ENCODE results near the gene UBE2L5. TPM values are rescaled to one million over a fixed set of nuclear protein-coding genes. Genes with fewer than 3 reads are reported as not detected.

UBE2L5 gene
- total and polyA plus RNA-seq, 7 experiments from 2014 or later, result 0.14 TPM; not detected in 6

- no peak overlapping the region for H3K4me3 ChIP-seq (ENCODE audit: low read length)
- POLR2A ChIA-PET, result interaction anchor here (0.8 to 1.0 kb wide), 2 partner anchors 33 to 837 kb away, joined by 3 to 4 read pairs; no protein-coding TSS in a partner anchor
- Mint-ChIP-seq H3K4me3 (peak overlapping the region in 4 of 10 donors; percentile 3 to 74 (median 38)), H3K9me3 (peaks cover 0 to 3% (median 0%) of the 10 kb centered on the region in 11 donors), H3K4me1 (peaks cover 9 to 47% (median 37%) of the 10 kb centered on the region in 7 donors), H3K27ac (peak overlapping the region in 7 of 9 donors; percentile 25 to 91 (median 74)), H3K36me3 (no peaks in the 10 kb centered on the region), H3K27me3 (peaks cover 0 to 9% (median 0%) of the 10 kb centered on the region in 5 donors)
- peaks cover 9 to 14% of the 10 kb centered on the region in 2 donors for H3K4me1 ChIP-seq (ENCODE audit: control insufficient read depth in 2 of 2, insufficient read depth in 2 of 2, low read length in 2 of 2)
- H3K9me3 ChIP-seq (ENCODE audit: control insufficient read depth in 2 of 3, low read length in 3 of 3), result no peaks in the 10 kb centered on the region
- no peaks in the 10 kb centered on the region for H3K27me3 ChIP-seq (ENCODE audit: control insufficient read depth in 2 of 2, insufficient read depth in 2 of 2, low read length in 2 of 2)
- intact Hi-C loops (cut with micrococcal nuclease), result loop anchor here (2.0 to 5.0 kb wide), 5 partner anchors 13 to 393 kb away; partner anchors contain the start of genes HMGB1 (in 1 of the 2) and UBE2L5 (in 1 of the 2)
- H3K27ac ChIP-seq (ENCODE audit: low read depth, low read length), result no peak overlapping the region
- CTCF ChIA-PET, result interaction anchor here (0.6 kb wide), 1 partner anchor 343 kb away, joined by 3 read pairs; no protein-coding TSS in a partner anchor
- no peaks in the 10 kb centered on the region for H3K36me3 ChIP-seq (ENCODE audit: control insufficient read depth in 2 of 3, insufficient read depth in 3 of 3, low read length in 3 of 3)
- ATAC-seq (no peak), DNase-seq (no peak)
These were observed 12.2 kb upstream of the UBE2L5 start for GRCh38 chr13:30409886-30410704.

GRCh38 chr13:30410705-30411125 is 11.6 kb upstream of the UBE2L5 start:
- CTCF ChIA-PET, result interaction anchor here (0.8 kb wide), 1 partner anchor 279 kb away, joined by 5 read pairs; no protein-coding TSS in a partner anchor
- POLR2A ChIA-PET, result no interaction called here

DNA sequence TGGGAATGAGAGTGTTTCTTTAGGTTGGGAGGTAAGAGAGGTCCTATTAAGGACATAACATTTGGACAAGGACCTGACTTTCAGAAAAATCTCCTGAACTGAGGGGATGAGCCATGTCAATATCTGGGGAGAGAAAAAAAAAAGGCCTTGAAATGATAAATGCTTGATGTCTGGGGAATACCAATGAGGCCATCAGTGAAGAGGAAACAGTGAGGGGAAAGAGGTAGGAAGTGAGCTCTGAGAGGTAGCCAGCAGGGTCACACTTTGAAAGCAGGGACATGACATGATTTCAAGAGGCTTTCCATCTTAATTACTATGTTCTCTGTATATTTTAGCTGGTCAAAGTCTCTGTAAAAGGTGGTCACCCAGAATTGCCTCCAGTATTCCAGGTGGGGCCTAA is 9.9 kb upstream of the UBE2L5 start:
- Mint-ChIP-seq H3K27ac (peak overlapping the region in 5 of 9 donors; percentile 0 to 71 (median 14)), H3K27me3 (no peaks in the 10 kb centered on the region), H3K36me3 (peaks cover 0 to 2% (median 0%) of the 10 kb centered on the region in 5 donors), H3K9me3 (peaks cover 0 to 3% (median 0%) of the 10 kb centered on the region in 11 donors), H3K4me1 (peaks cover 19 to 61% (median 39%) of the 10 kb centered on the region in 7 donors), H3K4me3 (no peak overlapping the region)
- no peak for ATAC-seq
- CTCF ChIA-PET, result interaction anchor here (0.7 to 0.9 kb wide), 2 partner anchors 18 to 38 kb away, joined by 3 to 11 read pairs; no protein-coding TSS in a partner anchor
- intact Hi-C loops (cut with micrococcal nuclease), result no loop called here
- Histone ChIP-seq H3K9me3 (ENCODE audit: control insufficient read depth in 2 of 3, low read length in 3 of 3) (no peaks in the 10 kb centered on the region), H3K27me3 (ENCODE audit: control insufficient read depth in 2 of 2, insufficient read depth in 2 of 2, low read length in 2 of 2) (no peaks in the 10 kb centered on the region), H3K27ac (ENCODE audit: low read depth, low read length) (no peak overlapping the region), H3K4me1 (ENCODE audit: control insufficient read depth in 2 of 2, insufficient read depth in 2 of 2, low read length in 2 of 2) (peaks cover 9 to 16% of the 10 kb centered on the region in 2 donors), H3K4me3 (ENCODE audit: low read length) (no peak overlapping the region), H3K36me3 (ENCODE audit: control insufficient read depth in 2 of 3, insufficient read depth in 3 of 3, low read length in 3 of 3) (no peaks in the 10 kb centered on the region)
- POLR2A ChIA-PET, result interaction anchor here (1.0 to 2.3 kb wide), 2 partner anchors 41 to 264 kb away, joined by 3 to 9 read pairs; no protein-coding TSS in a partner anchor
- no peak for DNase-seq

More at GRCh38 chr13:30410705-30411125, 11.6 kb upstream of the UBE2L5 start:
- Mint-ChIP-seq H3K4me3 (no peak overlapping the region), H3K4me1 (peaks cover 16 to 53% (median 43%) of the 10 kb centered on the region in 7 donors), H3K36me3 (peaks cover 0 to 2% (median 0%) of the 10 kb centered on the region in 5 donors), H3K27ac (peak overlapping the region in 5 of 9 donors; percentile 25 to 91 (median 59)), H3K27me3 (peaks cover 0 to 9% (median 0%) of the 10 kb centered on the region in 5 donors), H3K9me3 (peaks cover 0 to 3% (median 0%) of the 10 kb centered on the region in 11 donors)
- Histone ChIP-seq H3K27ac (ENCODE audit: low read depth, low read length) (no peak overlapping the region), H3K36me3 (ENCODE audit: control insufficient read depth in 2 of 3, insufficient read depth in 3 of 3, low read length in 3 of 3) (no peaks in the 10 kb centered on the region), H3K4me3 (ENCODE audit: low read length) (no peak overlapping the region), H3K27me3 (ENCODE audit: control insufficient read depth in 2 of 2, insufficient read depth in 2 of 2, low read length in 2 of 2) (no peaks in the 10 kb centered on the region), H3K4me1 (ENCODE audit: control insufficient read depth in 2 of 2, insufficient read depth in 2 of 2, low read length in 2 of 2) (peaks cover 9 to 19% of the 10 kb centered on the region in 2 donors), H3K9me3 (ENCODE audit: control insufficient read depth in 2 of 3, low read length in 3 of 3) (no peaks in the 10 kb centered on the region)
- intact Hi-C loops (cut with micrococcal nuclease), result no loop called here
- DNase-seq, result no peak
- no peak for ATAC-seq

GRCh38 chr13:30413842-30414241 is 8.5 kb upstream of the UBE2L5 start:
- ATAC-seq, result no peak

GRCh38 chr13:30415430-30416030 is 6.8 kb upstream of the UBE2L5 start:
- Mint-ChIP-seq H3K9me3 (no peaks in the 10 kb centered on the region), H3K36me3 (peaks cover 0 to 2% (median 0%) of the 10 kb centered on the region in 5 donors), H3K4me1 (peaks cover 13 to 46% (median 17%) of the 10 kb centered on the region in 7 donors), H3K27me3 (no peaks in the 10 kb centered on the region), H3K4me3 (peak overlapping the region in 1 of 10 donors; percentile 30), H3K27ac (peak overlapping the region in 2 of 9 donors; percentile 5 to 7)
- no peak overlapping the region for H3K4me3 ChIP-seq (ENCODE audit: low read length)
- intact Hi-C loops (cut with micrococcal nuclease), result no loop called here
- DNase-seq (peak in 2 of 9 donors; percentile 12 to 31), ATAC-seq (no peak)
- ChIA-PET POLR2A (interaction anchor here (1.0 to 2.2 kb wide), 3 partner anchors 14 to 33 kb away, joined by 3 to 6 read pairs (median 3); no protein-coding TSS in a partner anchor), CTCF (no interaction called here)
- no peaks in the 10 kb centered on the region for H3K36me3 ChIP-seq (ENCODE audit: control insufficient read depth in 2 of 3, insufficient read depth in 3 of 3, low read length in 3 of 3)
- no peaks in the 10 kb centered on the region for H3K9me3 ChIP-seq (ENCODE audit: control insufficient read depth in 2 of 3, low read length in 3 of 3)
- no peak overlapping the region for H3K27ac ChIP-seq (ENCODE audit: low read depth, low read length)
- peaks cover 0 to 4% of the 10 kb centered on the region in 2 donors for H3K4me1 ChIP-seq (ENCODE audit: control insufficient read depth in 2 of 2, insufficient read depth in 2 of 2, low read length in 2 of 2)
- H3K27me3 ChIP-seq (ENCODE audit: control insufficient read depth in 2 of 2, insufficient read depth in 2 of 2, low read length in 2 of 2), result no peaks in the 10 kb centered on the region

More at GRCh38 chr13:30413842-30414241, 8.5 kb upstream of the UBE2L5 start:
- ChIA-PET POLR2A (no interaction called here), CTCF (interaction anchor here (0.6 to 0.8 kb wide), 2 partner anchors 10 to 388 kb away, joined by 3 to 4 read pairs; no protein-coding TSS in a partner anchor)
- DNase-seq, result no peak
- no peaks in the 10 kb centered on the region for H3K27me3 Mint-ChIP-seq
- Histone ChIP-seq H3K4me3 (ENCODE audit: low read length) (no peak overlapping the region), H3K27ac (ENCODE audit: low read depth, low read length) (no peak overlapping the region), H3K36me3 (ENCODE audit: control insufficient read depth in 2 of 3, insufficient read depth in 3 of 3, low read length in 3 of 3) (no peaks in the 10 kb centered on the region), H3K4me1 (ENCODE audit: control insufficient read depth in 2 of 2, insufficient read depth in 2 of 2, low read length in 2 of 2) (peaks cover 2 to 9% of the 10 kb centered on the region in 2 donors), H3K27me3 (ENCODE audit: control insufficient read depth in 2 of 2, insufficient read depth in 2 of 2, low read length in 2 of 2) (no peaks in the 10 kb centered on the region), H3K9me3 (ENCODE audit: control insufficient read depth in 2 of 3, low read length in 3 of 3) (no peaks in the 10 kb centered on the region)
- H3K4me3 Mint-ChIP-seq, result no peak overlapping the region
- peaks cover 15 to 56% (median 26%) of the 10 kb centered on the region in 7 donors for H3K4me1 Mint-ChIP-seq
- peak overlapping the region in 1 of 9 donors; percentile 57 for H3K27ac Mint-ChIP-seq
- H3K9me3 Mint-ChIP-seq, result peaks cover 0 to 1% (median 0%) of the 10 kb centered on the region in 11 donors
- intact Hi-C loops (cut with micrococcal nuclease), result no loop called here
- H3K36me3 Mint-ChIP-seq, result peaks cover 0 to 2% (median 0%) of the 10 kb centered on the region in 5 donors

DNA sequence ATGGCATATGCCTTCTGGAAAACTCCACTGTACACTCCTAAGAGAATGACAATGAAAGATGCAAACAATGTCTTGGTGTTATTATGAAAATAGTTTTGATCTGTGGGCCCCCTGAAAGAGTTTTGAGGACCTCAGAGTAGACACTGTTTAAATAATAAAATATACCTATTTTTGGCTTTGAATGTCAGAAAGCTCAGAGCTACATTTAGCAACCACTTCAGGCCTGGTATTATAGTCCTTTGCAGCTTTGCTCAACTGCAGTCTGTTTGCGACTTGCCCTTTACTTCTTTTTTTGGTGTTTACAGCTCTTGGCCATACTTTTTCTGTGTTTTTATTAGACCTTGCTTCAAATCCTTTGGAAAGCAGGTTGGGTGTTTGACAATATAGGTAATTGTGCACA is 5.8 kb upstream of the UBE2L5 start:
- Mint-ChIP-seq H3K4me1 (peaks cover 17 to 47% (median 24%) of the 10 kb centered on the region in 7 donors), H3K4me3 (no peak overlapping the region), H3K27me3 (no peaks in the 10 kb centered on the region), H3K36me3 (peaks cover 0 to 2% (median 0%) of the 10 kb centered on the region in 5 donors), H3K9me3 (no peaks in the 10 kb centered on the region), H3K27ac (no peak overlapping the region)
- no peak overlapping the region for H3K4me3 ChIP-seq (ENCODE audit: low read length)
- no peaks in the 10 kb centered on the region for H3K9me3 ChIP-seq (ENCODE audit: control insufficient read depth in 2 of 3, low read length in 3 of 3)
- ATAC-seq (no peak), DNase-seq (no peak)
- CTCF ChIA-PET, result no interaction called here
- intact Hi-C loops (cut with micrococcal nuclease), result no loop called here
- peaks cover 0 to 4% of the 10 kb centered on the region in 2 donors for H3K4me1 ChIP-seq (ENCODE audit: control insufficient read depth in 2 of 2, insufficient read depth in 2 of 2, low read length in 2 of 2)
- POLR2A ChIA-PET, result interaction anchor here (1.0 to 2.2 kb wide), 2 partner anchors 13 to 28 kb away, joined by 3 to 6 read pairs; no protein-coding TSS in a partner anchor
- H3K27ac ChIP-seq (ENCODE audit: low read depth, low read length), result no peak overlapping the region
- H3K27me3 ChIP-seq (ENCODE audit: control insufficient read depth in 2 of 2, insufficient read depth in 2 of 2, low read length in 2 of 2), result no peaks in the 10 kb centered on the region
- H3K36me3 ChIP-seq (ENCODE audit: control insufficient read depth in 2 of 3, insufficient read depth in 3 of 3, low read length in 3 of 3), result no peaks in the 10 kb centered on the region

All from naive thymus-derived CD4-positive, alpha-beta T cell (primary cell).